ENCODE measurements around the gene ACP7. TPM values are rescaled to one million over a fixed set of nuclear protein-coding genes. Genes with fewer than 3 reads are reported as not detected.

Gene ACP7
- total and polyA plus RNA-seq, 2 donors (not counting 3 experiments of a cell fraction or from before 2014, with no cell fraction given) = 0.04 to 0.49 TPM

- Histone ChIP-seq H3K9me3 (replicated peaks; ENCODE audit: control insufficient read depth, insufficient read depth, low read length) (no peaks in the 10 kb centered on the region), H4K20me1 (replicated peaks; ENCODE audit: control insufficient read depth, extremely low read depth, insufficient read depth, low read length) (no peaks in the 10 kb centered on the region), H3K4me2 (ENCODE audit: insufficient read depth, low read length) (no peak overlapping the region), H3K79me2 (ENCODE audit: control insufficient read depth, insufficient read depth, low read length) (no peaks in the 10 kb centered on the region), H3K27me3 (ENCODE audit: control insufficient read depth in 2 of 2, insufficient read depth in 2 of 2, low read length in 2 of 2) (peaks cover 0 to 4% of the 10 kb centered on the region in 2 experiments), H3K27ac (ENCODE audit: insufficient read depth, low read depth, low read length) (no peak overlapping the region), H3K9ac (replicated peaks; ENCODE audit: extremely low read depth, insufficient read depth, low read length) (no peak overlapping the region), H3K4me1 (ENCODE audit: control insufficient read depth, extremely low read depth, insufficient read depth, low read length) (no peaks in the 10 kb centered on the region), H3K9me1 (replicated peaks; ENCODE audit: control insufficient read depth, extremely low read depth, insufficient read depth, low read length) (no peaks in the 10 kb centered on the region), H3K36me3 (ENCODE audit: control insufficient read depth in 2 of 2, extremely low read depth in 1 of 2, insufficient read depth in 2 of 2, low read length in 2 of 2) (no peaks in the 10 kb centered on the region), H2AFZ (ENCODE audit: low read depth, low read length) (no peak overlapping the region), H3K4me3 (replicated peaks in 1 of 3; ENCODE audit: insufficient read depth in 1 of 3, low read depth in 1 of 3, low read length in 3 of 3) (no peak overlapping the region)
- dilution Hi-C loops (cut with MboI; ENCODE audit: extremely low pct_ligation_motif_present, low sequenced_read_pairs) (no loop called here), intact Hi-C loops (cut with micrococcal nuclease) (no loop called here)
- POLR2A ChIA-PET = no interaction called here
- CTCF ChIA-PET = interaction anchor here (1.3 kb wide), 1 partner anchor 51 kb away, joined by 4 read pairs; no protein-coding TSS in a partner anchor
- no TSS peak for BruUV-seq (replicated peaks)
- DNase-seq (ENCODE audit: low read depth, low spot score) = no peak
- FAIRE-seq = no peak
- TF ChIP-seq GATA2 (IDR thresholded peaks at IDR 0.05; ENCODE audit: insufficient read depth, insufficient read length, low read depth, low read length) (no peak), EZH2 (IDR thresholded peaks at IDR 0.05; ENCODE audit: borderline replicate concordance, low read depth, low read length, severe bottlenecking) (no peak), FOS (IDR thresholded peaks at IDR 0.05; ENCODE audit: borderline replicate concordance, insufficient read depth, low read length) (no peak), MYC (IDR thresholded peaks at IDR 0.05; ENCODE audit: low read depth, low read length) (no peak), POLR2AphosphoS5 (IDR thresholded peaks at IDR 0.05; ENCODE audit: insufficient read depth, low read depth, low read length) (no peak), POLR2A (IDR thresholded peaks at IDR 0.05; ENCODE audit: low read depth, low read length) (no peak), JUN (IDR thresholded peaks at IDR 0.05; ENCODE audit: borderline replicate concordance, insufficient read depth, insufficient read length, low read depth) (no peak)
- TF ChIP-seq, protein P1, sequence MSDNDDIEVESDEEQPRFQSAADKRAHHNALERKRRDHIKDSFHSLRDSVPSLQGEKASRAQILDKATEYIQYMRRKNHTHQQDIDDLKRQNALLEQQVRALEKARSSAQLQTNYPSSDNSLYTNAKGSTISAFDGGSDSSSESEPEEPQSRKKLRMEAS (IDR thresholded peaks at IDR 0.05; ENCODE audit: insufficient read depth, insufficient read length) = no peak
- TF ChIP-seq, protein P2, sequence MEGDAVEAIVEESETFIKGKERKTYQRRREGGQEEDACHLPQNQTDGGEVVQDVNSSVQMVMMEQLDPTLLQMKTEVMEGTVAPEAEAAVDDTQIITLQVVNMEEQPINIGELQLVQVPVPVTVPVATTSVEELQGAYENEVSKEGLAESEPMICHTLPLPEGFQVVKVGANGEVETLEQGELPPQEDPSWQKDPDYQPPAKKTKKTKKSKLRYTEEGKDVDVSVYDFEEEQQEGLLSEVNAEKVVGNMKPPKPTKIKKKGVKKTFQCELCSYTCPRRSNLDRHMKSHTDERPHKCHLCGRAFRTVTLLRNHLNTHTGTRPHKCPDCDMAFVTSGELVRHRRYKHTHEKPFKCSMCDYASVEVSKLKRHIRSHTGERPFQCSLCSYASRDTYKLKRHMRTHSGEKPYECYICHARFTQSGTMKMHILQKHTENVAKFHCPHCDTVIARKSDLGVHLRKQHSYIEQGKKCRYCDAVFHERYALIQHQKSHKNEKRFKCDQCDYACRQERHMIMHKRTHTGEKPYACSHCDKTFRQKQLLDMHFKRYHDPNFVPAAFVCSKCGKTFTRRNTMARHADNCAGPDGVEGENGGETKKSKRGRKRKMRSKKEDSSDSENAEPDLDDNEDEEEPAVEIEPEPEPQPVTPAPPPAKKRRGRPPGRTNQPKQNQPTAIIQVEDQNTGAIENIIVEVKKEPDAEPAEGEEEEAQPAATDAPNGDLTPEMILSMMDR (IDR thresholded peaks at IDR 0.05; ENCODE audit: extremely low read depth in 1 of 2, insufficient read depth in 1 of 2, low read depth in 1 of 2, low read length in 2 of 2) = no peak
Observed at GRCh38 chr19:39103151-39103550, 19.0 kb downstream of the ACP7 start.
